Hepatocyte (in vitro differentiated cells): ENCODE data around the gene EFCAB6.

Experiments
- CTCF ChIP-seq: fragments of 200-600 bp; sonication (generic); IDR thresholded peaks from 2 replicates; pipeline ENCODE4 v1.5.1; 2016; ENCODE audit warnings: antibody characterized with exemption, mild to moderate bottlenecking; ENCODE audit not compliant: poor library complexity
- EZH2 ChIP-seq: fragments of 200-600 bp; sonication (generic); IDR thresholded peaks from 2 replicates; pipeline ENCODE4 v1.6.1; 2016; ENCODE audit warnings: antibody characterized with exemption, mild to moderate bottlenecking, borderline replicate concordance

- TF ChIP-seq EZH2, result no peak
- TF ChIP-seq CTCF, result no peak
Measured at GRCh38 chr22:43541462-43542407, 270.4 kb downstream of the EFCAB6 start.
